HG02981 (cell line): Measurements from ENCODE around the gene AK1.

Experiments used
- ATAC-seq: cut with Tn5 transposase; IDR thresholded peaks from one replicate; pipeline ENCODE4 v1.9.1; 2021; ENCODE audit warnings: mild to moderate bottlenecking, moderate library complexity; ENCODE audit not compliant: unreplicated experiment

The AK1 gene

GRCh38 chr9:127826253-127826913, 51.1 kb downstream of the AK1 start:
- ATAC-seq, result no peak

DNA sequence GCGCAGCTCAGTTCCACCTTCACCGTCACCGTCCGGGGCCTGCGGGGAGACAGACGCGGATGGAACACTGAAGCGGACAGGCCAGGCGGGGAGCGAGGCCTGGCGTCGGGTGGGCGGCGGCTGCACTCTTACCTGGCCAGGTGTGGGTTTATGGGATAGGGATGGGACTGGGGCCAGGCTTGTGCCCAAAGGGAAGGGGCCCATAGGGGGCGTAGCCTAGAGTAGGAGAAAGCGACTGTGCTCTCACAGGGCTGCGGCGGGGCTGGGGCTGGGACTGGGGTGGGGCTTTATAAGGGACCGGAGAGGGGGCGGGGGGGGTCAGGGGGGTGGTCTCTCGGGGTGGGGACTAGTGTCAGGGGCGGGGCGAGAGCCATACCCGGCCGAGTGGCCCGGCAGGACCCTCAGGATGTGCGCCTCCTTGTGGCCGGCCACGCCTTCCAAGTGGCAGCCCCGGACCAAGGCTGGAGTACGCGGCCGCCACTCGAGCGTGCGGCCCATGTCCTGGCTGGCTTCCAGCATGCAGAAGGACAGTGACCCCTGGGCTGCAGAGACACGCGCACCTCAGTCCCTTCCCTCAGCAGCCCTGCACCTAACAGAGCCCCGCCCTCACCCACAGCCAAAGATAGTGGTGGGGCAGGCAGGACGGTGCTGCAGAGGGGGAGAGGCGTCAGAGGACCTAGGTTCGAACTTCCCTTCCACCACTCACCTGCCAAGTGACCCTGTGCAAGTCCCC, 52.0 kb downstream of the AK1 start:
- no peak for ATAC-seq

- ATAC-seq, result no peak
Observed at GRCh38 chr9:127822108-127822507, 55.4 kb downstream of the AK1 start.

DNA sequence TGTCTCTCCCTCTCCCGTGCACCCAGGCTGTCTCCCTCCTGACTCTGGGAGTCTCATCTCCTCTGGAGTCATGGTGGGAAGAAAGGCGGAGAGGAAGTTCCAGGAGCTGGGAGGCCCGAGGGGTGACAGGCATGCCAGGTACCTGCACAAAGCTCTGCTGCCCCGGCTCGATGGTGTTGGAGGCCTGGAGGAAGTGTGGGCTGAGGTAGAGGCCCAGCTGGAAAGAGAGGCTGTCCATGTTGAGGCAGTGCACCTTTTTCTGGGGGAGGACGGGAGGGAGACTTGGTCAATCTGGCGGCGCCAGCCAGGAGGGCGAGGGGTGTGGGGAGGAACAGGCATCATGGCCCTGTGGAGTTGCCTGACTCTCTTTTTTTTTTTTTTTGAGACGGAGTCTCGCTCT, 58.9 kb downstream of the AK1 start:
- ATAC-seq, result no peak

GRCh38 chr9:127817881-127818434, 59.5 kb downstream of the AK1 start:
- no peak for ATAC-seq

DNA sequence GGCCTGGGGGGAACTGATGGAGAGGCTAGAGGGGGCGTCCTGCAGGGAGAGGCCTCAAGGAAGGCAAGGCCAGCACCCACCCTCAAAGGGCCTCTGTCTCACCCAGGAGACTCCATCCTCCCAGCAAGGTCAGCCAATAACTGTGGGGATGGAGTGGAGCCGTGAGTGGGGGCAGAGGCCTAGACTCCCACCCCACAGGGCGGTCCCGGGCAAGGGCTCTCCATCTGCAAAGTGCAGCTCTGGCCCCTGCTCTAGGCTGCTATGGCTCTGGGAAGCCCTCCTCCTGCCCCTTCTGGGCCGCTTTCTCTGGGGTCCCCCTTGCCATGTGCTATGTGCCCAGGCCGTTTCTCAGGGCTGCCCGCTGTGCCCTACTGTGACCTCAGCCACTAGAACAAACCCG, 60.7 kb downstream of the AK1 start:
- ATAC-seq, result no peak
